Measurements from ENCODE around the gene GAGE2A. TPM values are rescaled to one million over a fixed set of nuclear protein-coding genes. Genes with fewer than 3 reads are reported as not detected.

The GAGE2A gene
- total and polyA plus RNA-seq, 2 donors (not counting 1 experiment from before 2014, with no cell fraction given) = not detected

- no peaks in the 10 kb centered on the region for H3K4me1 Mint-ChIP-seq
- intact Hi-C loops (cut with micrococcal nuclease) = no loop called here
- 75% methylated on average over 22 of the region's 33 CpGs for WGBS (ENCODE audit: insufficient coverage)
- H3K4me3 Mint-ChIP-seq = peak overlapping the region; percentile 23
- no peak for ATAC-seq (ENCODE audit: low read depth)
- H3K79me2 ChIP-seq (ENCODE audit: control insufficient read depth, insufficient read depth, low read length) = no peaks in the 10 kb centered on the region
- H3K27ac Mint-ChIP-seq = no peak overlapping the region
- ChIA-PET CTCF (no interaction called here), POLR2A (no interaction called here)
- H3K36me3 ChIP-seq (replicated peaks in 1 of 2; ENCODE audit: control extremely low read depth in 1 of 2, control insufficient read depth in 1 of 2, extremely low read depth in 1 of 2, insufficient read depth in 2 of 2, low read length in 1 of 2) = no peaks in the 10 kb centered on the region
- H3K9me3 Mint-ChIP-seq (ENCODE audit: insufficient read depth) = peaks cover 2% of the 10 kb centered on the region
- no peaks in the 10 kb centered on the region for H4K20me1 ChIP-seq (ENCODE audit: control insufficient read depth, insufficient read depth, low read length, poor library complexity, severe bottlenecking)
- H3K4me3 ChIP-seq (ENCODE audit: control extremely low read depth in 1 of 5, extremely low read depth in 1 of 5, insufficient read depth in 1 of 5, low read depth in 2 of 5, low read length in 4 of 5) = peak overlapping the region in 2 of 5 experiments; percentile 22 to 30
- TF ChIP-seq CTCF (IDR thresholded peaks at IDR 0.05) (no peak), EZH2 (IDR thresholded peaks at IDR 0.05; ENCODE audit: borderline replicate concordance, insufficient read depth, low read depth, low read length, poor library complexity, severe bottlenecking) (no peak)
- peak overlapping the region; percentile 16 for H3K9ac ChIP-seq (ENCODE audit: low read length)
- H3K9me3 ChIP-seq (ENCODE audit: control extremely low read depth in 1 of 3, control insufficient read depth in 2 of 3, insufficient read depth in 1 of 3, low read length in 2 of 3) = peaks cover 0 to 13% (median 0%) of the 10 kb centered on the region in 3 donors
- H3K4me1 ChIP-seq (ENCODE audit: control insufficient read depth in 2 of 2, insufficient read depth in 2 of 2, low read length in 2 of 2) = no peaks in the 10 kb centered on the region
- H3K27me3 Mint-ChIP-seq = no peaks in the 10 kb centered on the region
- no peak overlapping the region for H3K27ac ChIP-seq (ENCODE audit: low read length in 2 of 2)
- DNase-seq = peak; percentile 4
- H3K4me2 ChIP-seq (replicated peaks; ENCODE audit: low read depth, low read length, poor library complexity, severe bottlenecking) = peak overlapping the region; percentile 39
- H3K27me3 ChIP-seq (replicated peaks in 1 of 4; ENCODE audit: control extremely low read depth in 1 of 4, control insufficient read depth in 3 of 4, insufficient read depth in 4 of 4, low read length in 3 of 4) = peaks cover 0 to 3% (median 0%) of the 10 kb centered on the region in 4 experiments
- H2AFZ ChIP-seq (ENCODE audit: insufficient read depth, low read depth, low read length, poor library complexity, severe bottlenecking) = peak overlapping the region; percentile 9
Measured at GRCh38 chrX:49627086-49627777, 37.9 kb downstream of the GAGE2A start.

GRCh38 chrX:49644991-49645637 is 55.8 kb downstream of the GAGE2A start:
- Histone ChIP-seq H3K9me3 (ENCODE audit: control extremely low read depth in 1 of 3, control insufficient read depth in 2 of 3, insufficient read depth in 1 of 3, low read length in 2 of 3) (no peaks in the 10 kb centered on the region), H2AFZ (ENCODE audit: insufficient read depth, low read depth, low read length, poor library complexity, severe bottlenecking) (no peak overlapping the region), H3K79me2 (ENCODE audit: control insufficient read depth, insufficient read depth, low read length) (no peaks in the 10 kb centered on the region), H4K20me1 (ENCODE audit: control insufficient read depth, insufficient read depth, low read length, poor library complexity, severe bottlenecking) (no peaks in the 10 kb centered on the region), H3K9ac (ENCODE audit: low read length) (no peak overlapping the region), H3K27me3 (replicated peaks in 1 of 4; ENCODE audit: control extremely low read depth in 1 of 4, control insufficient read depth in 3 of 4, insufficient read depth in 4 of 4, low read length in 3 of 4) (no peaks in the 10 kb centered on the region), H3K36me3 (replicated peaks in 1 of 2; ENCODE audit: control extremely low read depth in 1 of 2, control insufficient read depth in 1 of 2, extremely low read depth in 1 of 2, insufficient read depth in 2 of 2, low read length in 1 of 2) (no peaks in the 10 kb centered on the region), H3K27ac (ENCODE audit: low read length in 2 of 2) (no peak overlapping the region), H3K4me1 (ENCODE audit: control insufficient read depth in 2 of 2, insufficient read depth in 2 of 2, low read length in 2 of 2) (no peaks in the 10 kb centered on the region), H3K4me3 (ENCODE audit: control extremely low read depth in 1 of 5, extremely low read depth in 1 of 5, insufficient read depth in 1 of 5, low read depth in 2 of 5, low read length in 4 of 5) (no peak overlapping the region), H3K4me2 (replicated peaks; ENCODE audit: low read depth, low read length, poor library complexity, severe bottlenecking) (no peak overlapping the region)
- CTCF ChIA-PET = no interaction called here
- 89% methylated on average over 7 of the region's 8 CpGs for WGBS (ENCODE audit: insufficient coverage)
- Mint-ChIP-seq H3K4me3 (no peak overlapping the region), H3K4me1 (no peaks in the 10 kb centered on the region), H3K27me3 (peaks cover 4% of the 10 kb centered on the region), H3K9me3 (ENCODE audit: insufficient read depth) (no peaks in the 10 kb centered on the region), H3K27ac (no peak overlapping the region)
- TF ChIP-seq CTCF (IDR thresholded peaks at IDR 0.05) (no peak), EZH2 (IDR thresholded peaks at IDR 0.05; ENCODE audit: borderline replicate concordance, insufficient read depth, low read depth, low read length, poor library complexity, severe bottlenecking) (no peak)
- DNase-seq = no peak
- intact Hi-C loops (cut with micrococcal nuclease) = no loop called here
- POLR2A ChIA-PET = no interaction called here
- ATAC-seq (ENCODE audit: low read depth) = no peak
